Thyroid gland (tissue), 4 donors: ENCODE data around the gene DOK6.

Experiments used
- CTCF ChIP-seq, 6 experiments: fragments of 200-600 bp in 3 of 6; fragments of 450-650 bp in 3 of 6; sonication (generic) in 3 of 6; IDR thresholded peaks; one replicate each; pipeline ENCODE4 v1.5.1; 2016 to 2019; ENCODE audit warnings: antibody characterized with exemption in 6 of 6, mild to moderate bottlenecking in 2 of 6, inconsistent platforms in 1 of 6, moderate library complexity in 1 of 6
- POLR2A ChIP-seq, 2 donors: fragments of 450-650 bp; IDR thresholded peaks; one replicate each; pipeline ENCODE4 v1.6.1; 2017; ENCODE audit warnings: antibody characterized with exemption in 2 of 2, mild to moderate bottlenecking in 2 of 2, moderate library complexity in 1 of 2

- TF ChIP-seq CTCF (IDR thresholded peaks at IDR 0.05) (no peak), POLR2A (IDR thresholded peaks at IDR 0.05) (no peak)
Measured at GRCh38 chr18:69596345-69596744, 195.7 kb downstream of the DOK6 start.
